ENCODE results near the gene CD274.
"Not testable (repeated sequence)": the region's sequence is repeated elsewhere in the genome, so short reads cannot be mapped to it uniquely, and the experiment has no call there.

- not testable (repeated sequence) for TF ChIP-seq CTCF (IDR thresholded peaks at IDR 0.05; ENCODE audit: low read depth, low read length); POLR2A (IDR thresholded peaks at IDR 0.05; ENCODE audit: extremely low read depth, insufficient read length); MAX (IDR thresholded peaks at IDR 0.05; ENCODE audit: low read depth, low read length); MYC (IDR thresholded peaks at IDR 0.05; ENCODE audit: low read depth, low read length)
Observed at GRCh38 chr9:5432890-5433289, 17.5 kb upstream of the CD274 start.
